A673 (cell line): ENCODE data around the gene TTLL3. TPM values are rescaled to one million over a fixed set of nuclear protein-coding genes. Genes with fewer than 3 reads are reported as not detected.

Experiments
- BruUV-seq: library from RNA; stranded (reverse); fragments of 400-500 nt; replicated peaks from 2 replicates; lab custom pipeline; 2021; lab: Mats Ljungman, UMichigan
- CTCF ChIA-PET: fragments of 300-600 bp; sonication (Branson Sonifier 250); formaldehyde crosslinking; loops from one replicate; lab custom pipeline; 2022; ENCODE audit warnings: antibody characterized with exemption; lab: Charles Lee
- POLR2A ChIA-PET: fragments of 300-600 bp; sonication (Branson Sonifier 250); formaldehyde crosslinking; loops from one replicate; lab custom pipeline; 2022; ENCODE audit warnings: antibody characterized with exemption; ENCODE audit not compliant: low non-redundant PET; lab: Charles Lee
- DNase-seq: peaks from one replicate; pipeline ENCODE4 v3.0.0-alpha.2; 2015; ENCODE audit warnings: low spot score
- H3K27ac ChIP-seq: fragments of 200-600 bp; sonication (generic); 2 replicates; pipeline ENCODE4 v1.5.1; 2016; ENCODE audit warnings: mixed run types, low read depth, mild to moderate bottlenecking, mixed read lengths, antibody characterized with exemption, low read length; ENCODE audit not compliant: poor library complexity, severe bottlenecking
- H3K27me3 ChIP-seq: fragments of 200-600 bp; sonication (generic); replicated peaks from 2 replicates; pipeline ENCODE4 v1.6.1; 2017; ENCODE audit warnings: mixed run types, low read depth, mild to moderate bottlenecking, mixed read lengths, antibody characterized with exemption, low read length; ENCODE audit not compliant: insufficient read depth, poor library complexity
- H3K36me3 ChIP-seq: fragments of 200-600 bp; sonication (generic); 2 replicates; pipeline ENCODE4 v1.6.1; 2016; ENCODE audit warnings: mixed run types, mild to moderate bottlenecking, mixed read lengths, antibody characterized with exemption, low read length; ENCODE audit not compliant: insufficient read depth, poor library complexity, severe bottlenecking
- H3K4me1 ChIP-seq: fragments of 200-600 bp; sonication (generic); 2 replicates; pipeline ENCODE4 v1.6.1; 2017; ENCODE audit warnings: mixed run types, mild to moderate bottlenecking, mixed read lengths, antibody characterized with exemption, low read length; ENCODE audit not compliant: insufficient read depth, poor library complexity, severe bottlenecking
- H3K4me3 ChIP-seq: fragments of 200-600 bp; sonication (generic); 2 replicates; pipeline ENCODE4 v1.5.1; 2016; ENCODE audit warnings: low read depth, mixed run types, mild to moderate bottlenecking, mixed read lengths, low read length; ENCODE audit not compliant: poor library complexity, severe bottlenecking
- H3K9me3 ChIP-seq: fragments of 200-600 bp; sonication (generic); 2 replicates; pipeline ENCODE4 v1.6.1; 2016; ENCODE audit warnings: mixed run types, low read depth, mild to moderate bottlenecking, mixed read lengths, antibody characterized with exemption, low read length; ENCODE audit not compliant: poor library complexity, severe bottlenecking
- EZH2 ChIP-seq: fragments of 200-600 bp; sonication (generic); IDR thresholded peaks from 2 replicates; pipeline ENCODE4 v1.6.1; 2017; ENCODE audit warnings: borderline replicate concordance, low read depth, mild to moderate bottlenecking, mixed read lengths, antibody characterized with exemption, low read length; ENCODE audit not compliant: poor library complexity, severe bottlenecking
- intact Hi-C: fragments of 100-400 bp; cut with micrococcal nuclease; formaldehyde crosslinking; loops from one replicate; pipeline ENCODE4 v1.10.0; 2022; ENCODE audit not compliant: unreplicated experiment
- total RNA-seq: library from RNA; stranded (reverse); gene quantifications from 2 replicates; pipeline ENCODE4 v1.2.3, GENCODE V29; 2021
- TF ChIP-seq, protein P1 (sequence below): fragments of 300-800, 200-600 bp; sonication (generic); conservative IDR thresholded peaks from 2 replicates; pipeline ENCODE4 v1.5.1; 2017; ENCODE audit warnings: low read depth, mild to moderate bottlenecking, antibody characterized with exemption, low read length, moderate library complexity, mixed read lengths

TTLL3 gene
- total RNA-seq, 1 experiment from 2014 or later = 6.7 TPM

DNA sequence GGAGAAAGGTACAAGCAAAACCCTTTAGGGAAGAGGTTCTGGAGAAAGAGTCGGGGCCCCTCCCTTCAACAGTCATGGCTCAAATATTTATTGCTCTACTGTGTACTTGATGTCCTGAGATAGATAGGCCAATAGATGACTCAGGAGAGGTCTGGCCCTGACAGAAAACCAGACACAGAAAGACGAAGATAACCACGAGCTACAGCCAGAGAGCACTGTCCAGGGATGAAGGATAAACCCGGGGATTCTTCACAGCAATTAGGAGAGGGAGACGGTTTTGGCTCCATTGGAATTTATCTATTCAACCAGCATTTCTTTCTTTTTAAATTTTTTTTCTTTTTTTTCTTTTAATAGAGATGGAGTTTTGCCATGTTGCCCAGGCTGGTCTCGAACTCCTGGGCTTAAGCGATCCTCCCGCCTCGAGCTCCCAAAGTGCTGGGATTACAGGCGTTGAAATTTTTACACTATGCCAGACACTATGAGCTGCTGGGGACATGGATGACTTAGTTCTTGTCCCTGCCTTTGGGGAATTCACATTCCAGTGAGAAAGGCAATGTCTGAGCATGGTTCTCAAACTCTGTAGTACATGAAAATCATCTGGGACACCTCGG is 74.6 kb downstream of the TTLL3 start:
- no peaks in the 10 kb centered on the region for H3K36me3 ChIP-seq
- no peak for DNase-seq
- POLR2A ChIA-PET = no interaction called here
- no peaks in the 10 kb centered on the region for H3K27me3 ChIP-seq
- H3K9me3 ChIP-seq = no peaks in the 10 kb centered on the region
- intact Hi-C loops = no loop called here
- H3K27ac ChIP-seq = no peak overlapping the region
- no peaks in the 10 kb centered on the region for H3K4me1 ChIP-seq
- BruUV-seq = no TSS peak
- H3K4me3 ChIP-seq = no peak overlapping the region
- TF ChIP-seq, protein P1, sequence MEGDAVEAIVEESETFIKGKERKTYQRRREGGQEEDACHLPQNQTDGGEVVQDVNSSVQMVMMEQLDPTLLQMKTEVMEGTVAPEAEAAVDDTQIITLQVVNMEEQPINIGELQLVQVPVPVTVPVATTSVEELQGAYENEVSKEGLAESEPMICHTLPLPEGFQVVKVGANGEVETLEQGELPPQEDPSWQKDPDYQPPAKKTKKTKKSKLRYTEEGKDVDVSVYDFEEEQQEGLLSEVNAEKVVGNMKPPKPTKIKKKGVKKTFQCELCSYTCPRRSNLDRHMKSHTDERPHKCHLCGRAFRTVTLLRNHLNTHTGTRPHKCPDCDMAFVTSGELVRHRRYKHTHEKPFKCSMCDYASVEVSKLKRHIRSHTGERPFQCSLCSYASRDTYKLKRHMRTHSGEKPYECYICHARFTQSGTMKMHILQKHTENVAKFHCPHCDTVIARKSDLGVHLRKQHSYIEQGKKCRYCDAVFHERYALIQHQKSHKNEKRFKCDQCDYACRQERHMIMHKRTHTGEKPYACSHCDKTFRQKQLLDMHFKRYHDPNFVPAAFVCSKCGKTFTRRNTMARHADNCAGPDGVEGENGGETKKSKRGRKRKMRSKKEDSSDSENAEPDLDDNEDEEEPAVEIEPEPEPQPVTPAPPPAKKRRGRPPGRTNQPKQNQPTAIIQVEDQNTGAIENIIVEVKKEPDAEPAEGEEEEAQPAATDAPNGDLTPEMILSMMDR = no peak
- no peak for TF ChIP-seq EZH2
- CTCF ChIA-PET = no interaction called here

Other genes starting within 250 kb of the TTLL3 start
- gene MTMR14, start 160.8 kb upstream of the TTLL3 start, total RNA-seq = 31.5 and 32.0 TPM in 2 replicates
- gene CPNE9, start 106.4 kb upstream of the TTLL3 start, total RNA-seq = not detected in 2 replicates
- gene BRPF1, start 78.5 kb upstream of the TTLL3 start, total RNA-seq = 30.7 and 32.0 TPM in 2 replicates
- gene OGG1, start 60.3 kb upstream of the TTLL3 start, total RNA-seq = 48.8 and 60.2 TPM in 2 replicates
- gene CAMK1, start 40.3 kb upstream of the TTLL3 start, total RNA-seq = 26.7 and 28.0 TPM in 2 replicates
- 46.1 and 49.6 TPM in 2 replicates for gene TADA3, start 17.8 kb upstream of the TTLL3 start, total RNA-seq
- gene ARPC4, start 17.2 kb upstream of the TTLL3 start, total RNA-seq = 128 and 152 TPM in 2 replicates
- 46.9 and 67.2 TPM in 2 replicates for gene RPUSD3, start 33.7 kb downstream of the TTLL3 start, total RNA-seq
- not detected in 2 replicates for gene CIDEC, start 70.0 kb downstream of the TTLL3 start, total RNA-seq
- 38.1 and 38.8 TPM in 2 replicates for gene JAGN1, start 80.3 kb downstream of the TTLL3 start, total RNA-seq
- 2.3 and 2.6 TPM in 2 replicates for gene IL17RE, start 92.6 kb downstream of the TTLL3 start, total RNA-seq
- 9.3 and 15.2 TPM in 2 replicates for gene IL17RC, start 106.8 kb downstream of the TTLL3 start, total RNA-seq
- gene CRELD1, start 123.6 kb downstream of the TTLL3 start, total RNA-seq = 13.2 and 20.3 TPM in 2 replicates
- gene PRRT3, start 142.1 kb downstream of the TTLL3 start, total RNA-seq = 1.1 and 1.8 TPM in 2 replicates
- 43.8 and 59.5 TPM in 2 replicates for gene EMC3, start 176.6 kb downstream of the TTLL3 start, total RNA-seq
- gene FANCD2, start 216.2 kb downstream of the TTLL3 start, total RNA-seq = 64.6 and 69.2 TPM in 2 replicates